GM12865 (cell line): ENCODE measurements around the gene MAD1L1.

Experiments
- DNase-seq: peaks from one replicate; pipeline ENCODE4 v3.0.0; 2010; ENCODE audit warnings: low read depth
- H3K4me3 ChIP-seq: 2 replicates; pipeline ENCODE4 v1.5.1; 2011; ENCODE audit warnings: mild to moderate bottlenecking, low read depth, low read length, control low read depth
- CTCF ChIP-seq: IDR thresholded peaks from 2 replicates; pipeline ENCODE4 v1.5.1; 2011; ENCODE audit warnings: low read length, control low read depth, low read depth, inconsistent platforms; ENCODE audit not compliant: insufficient read depth; ENCODE audit errors: missing control alignments

The MAD1L1 gene

GRCh38 chr7:2006921-2007381, 225.8 kb downstream of the MAD1L1 start:
- DNase-seq, result no peak
- no peak for TF ChIP-seq CTCF

GRCh38 chr7:2006231-2006771, 226.4 kb downstream of the MAD1L1 start:
- no peak for TF ChIP-seq CTCF
- no peak for DNase-seq
- no peak overlapping the region for H3K4me3 ChIP-seq

More at GRCh38 chr7:2006921-2007381, 225.8 kb downstream of the MAD1L1 start:
- no peak overlapping the region for H3K4me3 ChIP-seq

GRCh38 chr7:2005786-2006185, 227.0 kb downstream of the MAD1L1 start:
- no peak for TF ChIP-seq CTCF
- no peak for DNase-seq
- H3K4me3 ChIP-seq, result no peak overlapping the region

GRCh38 chr7:2004841-2005725, 227.7 kb downstream of the MAD1L1 start:
- TF ChIP-seq CTCF, result no peak
- no peak for DNase-seq
- no peak overlapping the region for H3K4me3 ChIP-seq

- H3K4me3 ChIP-seq, result no peak overlapping the region
- no peak for DNase-seq
- TF ChIP-seq CTCF, result no peak
Measured at GRCh38 chr7:2003931-2004812, 228.6 kb downstream of the MAD1L1 start.

GRCh38 chr7:2003451-2003930, 229.3 kb downstream of the MAD1L1 start:
- DNase-seq, result no peak
- TF ChIP-seq CTCF, result no peak

More at GRCh38 chr7:2003451-2003930, 229.3 kb downstream of the MAD1L1 start:
- no peak overlapping the region for H3K4me3 ChIP-seq
